H9 (cell line): ENCODE data around the gene SMIM13. TPM values are rescaled to one million over a fixed set of nuclear protein-coding genes. Genes with fewer than 3 reads are reported as not detected.

Source experiments
- DNase-seq: peaks from one replicate; pipeline ENCODE4 v3.0.0-alpha.2; 2017
- H2AFZ ChIP-seq: one replicate; pipeline ENCODE4 v1.6.1; 2013; ENCODE audit warnings: mild to moderate bottlenecking, low read length, control low read depth, moderate library complexity
- H2AK5ac ChIP-seq: 2 replicates; pipeline ENCODE4 v1.6.1; 2013; ENCODE audit warnings: low read length, control low read depth, mixed read lengths; ENCODE audit not compliant: insufficient read length
- H2BK120ac ChIP-seq: one replicate; pipeline ENCODE4 v1.6.1; 2013; ENCODE audit warnings: low read depth, mild to moderate bottlenecking, low read length, control low read depth, inconsistent platforms; ENCODE audit not compliant: poor library complexity, severe bottlenecking
- H2BK12ac ChIP-seq: 2 replicates; pipeline ENCODE4 v1.6.1; 2013; ENCODE audit warnings: low read length, control low read depth, mixed read lengths, low read depth; ENCODE audit not compliant: insufficient read length
- H2BK15ac ChIP-seq: 2 replicates; pipeline ENCODE4 v1.6.1; 2013; ENCODE audit warnings: low read depth, low read length, control low read depth
- H2BK20ac ChIP-seq: one replicate; pipeline ENCODE4 v1.6.1; 2013; ENCODE audit warnings: low read depth, mild to moderate bottlenecking, low read length, control low read depth, inconsistent platforms; ENCODE audit not compliant: poor library complexity, severe bottlenecking
- H2BK5ac ChIP-seq: 2 replicates; pipeline ENCODE4 v1.6.1; 2013; ENCODE audit warnings: low read length, control low read depth, mixed read lengths; ENCODE audit not compliant: insufficient read length
- H3K14ac ChIP-seq: 2 replicates; pipeline ENCODE4 v1.6.1; 2013; ENCODE audit warnings: low read length, control low read depth; ENCODE audit not compliant: insufficient read depth
- H3K18ac ChIP-seq: 2 replicates; pipeline ENCODE4 v1.6.1; 2013; ENCODE audit warnings: low read depth, mild to moderate bottlenecking, mixed read lengths, low read length, control low read depth; ENCODE audit not compliant: insufficient read length
- H3K23ac ChIP-seq: 2 replicates; pipeline ENCODE4 v1.6.1; 2013; ENCODE audit warnings: low read length, control low read depth, mixed read lengths, low read depth; ENCODE audit not compliant: insufficient read length
- H3K23me2 ChIP-seq: 2 replicates; pipeline ENCODE4 v1.6.1; 2013; ENCODE audit warnings: low read depth, mild to moderate bottlenecking, mixed read lengths, low read length, control low read depth; ENCODE audit not compliant: insufficient read length, poor library complexity, severe bottlenecking
- H3K27ac ChIP-seq: 2 replicates; pipeline ENCODE4 v1.5.1; 2013; ENCODE audit warnings: low read length, control low read depth, mixed read lengths, low read depth; ENCODE audit not compliant: insufficient read length
- H3K27me3 ChIP-seq: 2 replicates; pipeline ENCODE4 v1.6.1; 2013; ENCODE audit warnings: low read length, control low read depth, inconsistent platforms; ENCODE audit not compliant: insufficient read depth
- H3K4ac ChIP-seq: 2 replicates; pipeline ENCODE4 v1.6.1; 2013; ENCODE audit warnings: low read depth, mild to moderate bottlenecking, control low read depth, inconsistent platforms, low read length, moderate library complexity
- H3K4me1 ChIP-seq: 2 replicates; pipeline ENCODE4 v1.6.1; 2013; ENCODE audit warnings: low read length, control low read depth, inconsistent platforms; ENCODE audit not compliant: insufficient read depth
- H3K4me2 ChIP-seq: 2 replicates; pipeline ENCODE4 v1.6.1; 2013; ENCODE audit warnings: low read length, control low read depth, mixed read lengths; ENCODE audit not compliant: insufficient read length, insufficient read depth
- H3K56ac ChIP-seq: 2 replicates; pipeline ENCODE4 v1.6.1; 2013; ENCODE audit warnings: low read depth, mild to moderate bottlenecking, mixed read lengths, low read length, control low read depth; ENCODE audit not compliant: insufficient read length
- H3K79me1 ChIP-seq: 2 replicates; pipeline ENCODE4 v1.6.1; 2013; ENCODE audit warnings: low read depth, mild to moderate bottlenecking, moderate library complexity, low read length, control low read depth, inconsistent platforms; ENCODE audit not compliant: insufficient read depth, poor library complexity, severe bottlenecking
- H3K79me2 ChIP-seq: 2 replicates; pipeline ENCODE4 v1.6.1; 2013; ENCODE audit warnings: low read length, control low read depth, inconsistent platforms; ENCODE audit not compliant: insufficient read depth
- H3K9ac ChIP-seq: 2 replicates; pipeline ENCODE4 v1.6.1; 2013; ENCODE audit warnings: low read length, control low read depth, mixed read lengths; ENCODE audit not compliant: insufficient read length; ENCODE audit errors: extremely low read depth
- H3K9me3 ChIP-seq: one replicate; pipeline ENCODE4 v1.6.1; 2013; ENCODE audit warnings: low read depth, low read length, inconsistent platforms; ENCODE audit not compliant: control insufficient read depth
- H3T11ph ChIP-seq: one replicate; pipeline ENCODE4 v1.6.1; 2013; ENCODE audit warnings: mild to moderate bottlenecking, low read length, control low read depth, inconsistent platforms
- H4K20me1 ChIP-seq: one replicate; pipeline ENCODE4 v1.6.1; 2013; ENCODE audit not compliant: control insufficient read depth, insufficient read length, insufficient read depth
- H4K5ac ChIP-seq: 2 replicates; pipeline ENCODE4 v1.6.1; 2013; ENCODE audit warnings: low read depth, mild to moderate bottlenecking, mixed read lengths, low read length, control low read depth; ENCODE audit not compliant: insufficient read length
- H4K8ac ChIP-seq: replicated peaks from 2 replicates; pipeline ENCODE4 v1.6.1; 2013; ENCODE audit warnings: low read length, control low read depth, mixed read lengths, low read depth; ENCODE audit not compliant: insufficient read length
- H4K91ac ChIP-seq: 2 replicates; pipeline ENCODE4 v1.6.1; 2013; ENCODE audit warnings: low read depth, mild to moderate bottlenecking, moderate library complexity, mixed read lengths, low read length, control low read depth; ENCODE audit not compliant: insufficient read length
- H3K27ac Mint-ChIP-seq, 3 experiments: 2 replicates in 2 of 3; 3 replicates in 1 of 3; pipeline ENCODE4 v1.8.0; 2020 to 2021; ENCODE audit warnings: mixed read lengths in 3 of 3, mild to moderate bottlenecking in 1 of 3, moderate library complexity in 1 of 3
- H3K27me3 Mint-ChIP-seq: 2 replicates; pipeline ENCODE4 v1.8.0; 2021; ENCODE audit warnings: low read depth, mild to moderate bottlenecking, moderate library complexity, mixed read lengths
- H3K36me3 Mint-ChIP-seq, 3 experiments: 2 replicates in 2 of 3; 3 replicates in 1 of 3; pipeline ENCODE4 v1.8.0; 2020 to 2021; ENCODE audit warnings: low read depth in 3 of 3, mixed read lengths in 3 of 3; ENCODE audit not compliant: insufficient read depth in 1 of 3
- H3K4me1 Mint-ChIP-seq, 2 experiments: 2 replicates each; pipeline ENCODE4 v1.8.0; 2020; ENCODE audit warnings: mixed read lengths in 2 of 2
- H3K4me3 Mint-ChIP-seq, 2 experiments: 2 replicates in 1 of 2; 3 replicates in 1 of 2; pipeline ENCODE4 v1.8.0; 2020 to 2021; ENCODE audit warnings: mild to moderate bottlenecking in 2 of 2, mixed read lengths in 2 of 2, moderate library complexity in 1 of 2
- H3K9me3 Mint-ChIP-seq, 2 experiments: 2 replicates in 1 of 2; 3 replicates in 1 of 2; pipeline ENCODE4 v1.8.0; 2020; ENCODE audit warnings: mild to moderate bottlenecking in 2 of 2, mixed read lengths in 2 of 2, moderate library complexity in 1 of 2
- CTCF ChIP-seq: fragments of 200-600 bp; sonication (generic); conservative IDR thresholded peaks from 3 replicates; pipeline ENCODE4 v1.8.0; 2021; ENCODE audit warnings: antibody characterized with exemption, mild to moderate bottlenecking
- WGBS: extraction: QIAGEN DNeasy Blood & Tissue Kit; methylation state at CpG from one replicate; pipeline ENCODE4 v1.1.7; 2013; ENCODE audit warnings: missing lambda C conversion rate, low lambda C conversion rate, mixed read lengths; ENCODE audit not compliant: insufficient read length; ENCODE audit errors: extremely low coverage; 5-methylcytosine and 5-hydroxymethylcytosine counted together
- total RNA-seq: library from RNA; stranded (reverse); gene quantifications from 2 replicates; pipeline ENCODE4 v1.2.1, GENCODE V29; 2021

Gene SMIM13
- total RNA-seq, 1 experiment from 2014 or later: 10.6 TPM

- no peaks in the 10 kb centered on the region; a peak in 1 of 5 replicates for H3K9me3 Mint-ChIP-seq
- peak; percentile 22 for DNase-seq
- peak overlapping the region; percentile 79 for H3K9ac ChIP-seq
These were observed 812 bp upstream of the SMIM13 start for GRCh38 chr6:11092668-11093375.

More at GRCh38 chr6:11092668-11093375, 812 bp upstream of the SMIM13 start:
- Histone ChIP-seq H3K23ac (no peak overlapping the region), H4K20me1 (no peaks in the 10 kb centered on the region), H3K4me2 (peak overlapping the region; percentile 78), H2BK12ac (no peak overlapping the region), H3K27ac (peak overlapping the region; percentile 6), H3K14ac (0 out of 2 replicates have a peak overlapping the region, but pooled peaks have one; percentile 81), H3K23me2 (peaks cover 8% of the 10 kb centered on the region), H3K27me3 (no peaks in the 10 kb centered on the region), H2BK5ac (no peak overlapping the region), H3K9me3 (no peaks in the 10 kb centered on the region), H2BK15ac (no peak overlapping the region), H2AK5ac (no peak overlapping the region), H4K5ac (no peak overlapping the region), H2AFZ (peak overlapping the region; percentile 37), H3K4me1 (peaks cover 4% of the 10 kb centered on the region; the same call in 1 of the 2 replicates), H4K91ac (no peak overlapping the region), H3K79me1 (no peaks in the 10 kb centered on the region), H3K79me2 (peaks cover 9% of the 10 kb centered on the region; the same call in 1 of the 2 replicates), H3T11ph (no peak overlapping the region), H4K8ac (no peak overlapping the region), H2BK120ac (no peak overlapping the region), H3K4ac (no peak overlapping the region), H2BK20ac (no peak overlapping the region), H3K56ac (no peak overlapping the region), H3K18ac (peak overlapping the region; percentile 60)
- WGBS: no CpG with 5 or more reads among the region's 10 CpGs
- H3K27me3 Mint-ChIP-seq: no peaks in the 10 kb centered on the region
- peaks cover 2 to 4% (median 2%) of the 10 kb centered on the region in 3 experiments; a peak in 3 of 7 replicates for H3K36me3 Mint-ChIP-seq
- peaks cover 22 to 24% of the 10 kb centered on the region in 2 experiments for H3K4me1 Mint-ChIP-seq
- TF ChIP-seq CTCF: no peak
- H3K4me3 Mint-ChIP-seq: peak overlapping the region; percentile 89 to 93
- H3K27ac Mint-ChIP-seq: peak overlapping the region; percentile 49 to 95 (median 78); a peak in 5 of 7 replicates
